Superior temporal gyrus (tissue), 1 donor: ENCODE results near the gene CFAP410.

ENCODE experiments used
- DNase-seq: peaks from one replicate; pipeline ENCODE4 v3.0.0-alpha.2; 2016; ENCODE audit errors: extremely low spot score

CFAP410 gene

DNA sequence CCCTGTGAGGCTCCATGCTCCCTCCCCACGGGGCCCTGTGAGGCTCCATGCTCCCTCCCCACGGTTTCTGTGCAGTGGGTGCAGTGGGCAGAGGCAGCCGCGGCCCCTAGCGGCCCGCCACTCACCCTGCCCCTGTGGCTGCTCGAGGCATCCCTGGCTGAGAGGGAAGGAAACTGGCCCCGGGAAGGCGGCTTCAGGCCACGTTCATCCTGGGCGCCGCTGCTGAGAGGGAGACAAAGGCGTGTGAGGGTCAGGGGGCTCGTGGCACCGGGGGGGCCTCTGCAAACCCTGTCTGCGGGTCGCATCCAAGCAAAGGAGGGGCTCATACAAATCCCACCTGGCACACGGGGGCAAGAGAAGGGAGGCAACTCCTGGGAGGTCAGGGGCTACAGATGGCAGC, 8.5 kb downstream of the CFAP410 start:
- no peak for DNase-seq

DNA sequence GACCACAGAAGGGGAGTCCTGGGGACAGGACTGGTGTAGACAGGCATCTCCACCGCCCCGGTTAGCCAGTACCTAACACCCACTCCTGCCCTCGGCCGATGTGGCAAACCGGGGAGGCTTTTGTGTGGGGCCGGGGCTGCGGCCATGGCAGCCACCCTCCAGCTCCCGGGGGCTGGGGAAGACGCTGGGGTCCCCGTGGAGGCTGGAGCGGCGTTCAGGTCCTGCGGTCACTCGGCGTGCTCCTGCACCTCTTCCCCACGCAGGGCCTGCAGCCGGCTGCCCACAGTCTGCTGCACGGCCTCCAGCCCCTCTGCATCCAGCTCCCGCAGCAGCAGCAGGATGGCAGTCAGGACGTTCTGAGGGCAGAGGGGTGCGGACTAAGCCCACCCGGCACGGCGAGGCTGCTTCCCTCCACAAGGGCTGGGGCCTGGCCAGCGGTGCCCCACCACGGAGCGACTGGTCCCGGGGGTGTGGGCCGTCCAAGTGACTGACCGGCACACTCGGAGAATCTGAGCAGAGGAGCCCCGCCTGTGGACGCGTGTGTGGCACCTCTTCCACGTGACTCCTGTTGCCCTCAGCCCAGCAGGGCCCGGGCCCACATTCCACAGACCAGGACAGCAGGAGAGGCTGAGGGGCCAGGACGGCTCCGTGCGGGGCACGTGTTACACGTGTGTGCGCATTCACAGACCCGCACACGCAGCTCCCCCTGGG, 9.1 kb downstream of the CFAP410 start:
- DNase-seq = no peak

DNA sequence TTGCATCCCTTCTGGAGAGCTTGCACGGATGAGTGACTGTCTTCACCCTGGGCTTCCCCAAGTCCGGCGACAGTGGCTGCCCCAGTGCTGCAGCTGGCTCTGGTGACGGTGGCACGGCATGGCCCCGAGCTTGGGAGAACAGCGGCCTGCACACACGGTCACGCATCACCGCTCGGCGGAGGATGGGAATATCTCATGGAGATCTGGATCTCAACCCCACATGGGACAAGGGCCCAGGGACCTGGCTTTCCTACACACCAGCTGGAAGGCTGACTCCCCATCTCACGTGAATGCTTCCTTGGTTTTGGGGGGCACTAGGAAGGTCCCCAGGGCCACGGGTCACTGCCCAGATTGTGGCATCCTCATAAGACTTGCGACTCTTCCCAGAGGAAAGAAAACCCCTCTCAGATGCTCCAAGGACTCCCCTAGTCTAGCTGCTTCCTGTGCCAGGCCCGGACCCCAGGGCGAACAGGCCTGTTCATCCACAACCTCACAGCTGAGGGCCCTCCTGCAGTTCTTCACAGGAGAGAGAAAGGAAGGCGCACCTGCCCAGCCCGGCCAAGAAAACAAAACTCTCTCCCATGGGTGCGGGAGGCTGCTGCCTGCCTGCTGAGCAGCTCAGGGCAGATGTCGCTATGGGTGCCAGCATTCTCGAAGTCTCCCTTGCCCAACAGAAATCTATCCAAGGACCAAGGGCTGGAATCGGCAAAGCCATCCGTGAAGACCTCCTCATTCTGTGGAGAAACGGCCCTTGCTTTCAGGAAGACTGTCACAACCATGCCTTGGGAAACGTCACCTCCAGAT, 9.9 kb downstream of the CFAP410 start:
- peak; percentile 24 for DNase-seq

- no peak for DNase-seq
Measured at GRCh38 chr21:44328242-44328895, 10.8 kb downstream of the CFAP410 start.

- no peak for DNase-seq
Measured at GRCh38 chr21:44327603-44327974, 11.6 kb downstream of the CFAP410 start.

DNA sequence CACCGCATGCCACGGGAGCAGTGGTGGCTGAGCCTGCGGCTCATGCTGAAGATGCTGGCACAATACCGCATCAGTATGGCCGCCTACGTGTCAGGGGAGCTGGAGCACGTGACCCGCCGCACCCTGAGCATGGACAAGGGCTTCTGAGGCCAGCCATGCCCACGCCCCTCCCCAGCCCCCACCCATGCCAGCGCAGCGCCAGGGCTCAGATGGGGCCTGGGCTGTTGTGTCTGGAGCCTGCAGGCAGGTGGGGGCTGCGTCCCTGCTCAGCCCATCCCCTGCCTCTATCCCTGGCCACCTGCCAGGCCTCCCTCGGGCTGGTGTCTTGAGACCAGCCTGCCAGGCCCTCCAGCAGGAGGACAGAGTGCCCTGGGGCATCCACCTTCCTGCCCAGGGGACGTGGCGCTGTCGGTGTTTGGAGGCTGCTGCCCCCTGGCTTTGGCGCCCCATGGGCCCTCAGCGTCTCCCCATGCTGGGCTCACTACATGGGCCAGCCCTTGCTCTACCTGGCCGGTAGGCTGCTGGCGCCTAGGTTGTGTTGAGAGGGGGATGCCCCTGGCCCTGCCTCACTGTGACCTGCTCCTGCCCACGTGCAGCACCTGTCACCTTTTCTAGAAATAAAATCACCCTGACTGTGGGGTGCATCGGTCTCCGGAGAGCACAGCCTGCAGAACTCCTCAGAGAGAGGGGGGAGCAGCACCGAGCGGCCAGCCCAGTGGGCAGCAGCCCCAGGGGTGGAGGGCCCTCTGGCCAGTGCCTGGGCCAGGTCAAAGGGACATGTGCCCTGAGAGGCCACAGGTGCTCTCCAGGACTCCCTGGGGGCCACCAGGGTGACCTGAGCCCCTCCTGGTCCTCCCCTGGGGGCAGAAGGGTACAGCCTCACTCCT, 12.2 kb downstream of the CFAP410 start:
- DNase-seq = no peak

DNA sequence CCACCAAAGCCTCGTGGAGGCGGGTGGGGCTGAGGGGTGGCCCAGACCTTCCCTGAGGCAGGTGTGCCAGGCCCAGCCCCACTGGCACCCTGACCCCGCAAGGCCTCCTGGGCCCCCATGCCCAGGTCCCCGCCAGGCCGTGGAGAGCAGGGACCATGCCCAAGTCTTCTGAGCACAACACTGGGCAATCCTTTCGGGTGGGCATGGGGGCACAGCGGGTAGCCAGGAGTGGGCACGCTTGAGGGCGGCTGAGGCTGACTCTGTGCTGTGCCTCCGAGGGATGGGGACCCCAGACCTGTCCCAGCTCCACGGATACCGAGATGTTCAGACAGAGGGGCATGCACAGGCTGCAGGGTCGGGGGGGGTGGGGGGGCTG, 12.9 kb downstream of the CFAP410 start:
- no peak for DNase-seq

GRCh38 chr21:44325386-44326271, 13.6 kb downstream of the CFAP410 start:
- DNase-seq = no peak

DNA sequence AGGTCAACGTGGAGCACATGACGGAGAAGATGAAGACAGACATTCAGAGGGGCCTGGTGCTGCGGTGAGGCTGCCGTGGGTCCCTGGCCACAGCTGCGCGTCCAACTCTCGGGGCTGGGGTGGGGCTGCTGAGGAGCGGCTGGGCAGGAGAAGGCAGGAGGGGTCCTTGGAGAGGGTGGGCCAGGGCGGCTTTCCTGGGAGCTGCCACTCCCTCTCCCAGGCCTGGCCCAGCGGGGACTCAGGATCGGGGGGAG, 14.4 kb downstream of the CFAP410 start:
- no peak for DNase-seq

DNA sequence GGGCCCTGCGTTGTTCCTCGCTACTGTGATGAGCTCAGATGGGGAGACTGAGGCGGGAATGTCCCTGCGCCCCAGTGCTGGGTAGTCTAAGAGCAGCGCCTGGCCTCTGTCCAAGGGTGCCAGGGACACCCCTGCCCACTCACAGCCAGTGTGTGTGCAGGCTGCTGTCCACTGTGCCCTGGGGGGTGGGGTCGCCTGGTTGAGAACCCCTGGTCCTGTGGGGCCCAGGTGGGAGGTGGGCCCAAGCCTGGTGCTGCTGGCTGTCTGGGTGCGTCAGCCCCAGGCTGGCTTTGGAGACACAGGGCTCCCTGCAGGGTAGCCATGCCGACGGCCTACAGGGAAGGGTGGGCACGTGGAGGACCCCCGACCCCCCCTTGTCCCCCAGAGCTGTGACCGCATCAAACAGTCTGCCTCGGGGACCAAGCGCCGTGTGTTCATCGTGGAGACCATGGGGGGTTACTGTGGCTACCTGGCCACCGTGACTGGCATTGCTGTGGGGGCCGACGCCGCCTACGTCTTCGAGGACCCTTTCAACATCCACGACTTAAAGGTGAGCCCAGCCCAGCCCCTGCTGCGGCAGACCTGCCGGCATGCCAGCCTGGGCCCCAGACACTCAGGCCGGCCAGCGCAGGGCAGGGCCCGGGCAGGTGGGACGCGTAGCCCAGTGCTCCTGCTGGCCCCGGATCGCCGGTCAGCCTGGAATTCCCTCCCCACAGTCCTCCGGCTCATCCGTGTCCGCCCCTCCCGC, 14.9 kb downstream of the CFAP410 start:
- DNase-seq = no peak

DNA sequence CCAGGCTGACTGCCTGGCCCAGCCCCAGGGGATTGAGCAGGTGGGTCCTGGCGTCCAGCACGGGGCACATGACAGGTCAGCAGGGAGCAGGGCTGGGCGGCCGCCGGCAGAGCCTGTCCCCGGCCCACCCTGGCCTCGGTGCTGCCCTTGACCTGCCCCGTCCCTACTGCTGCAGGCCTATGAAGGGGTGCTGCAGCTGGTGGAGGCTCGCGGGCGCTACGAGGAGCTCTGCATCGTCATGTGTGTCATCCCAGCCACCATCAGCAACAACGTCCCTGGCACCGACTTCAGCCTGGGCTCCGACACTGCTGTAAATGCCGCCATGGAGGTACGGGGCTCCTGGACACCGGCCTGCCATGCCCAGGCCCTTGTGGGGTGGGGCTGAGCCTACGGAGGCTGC, 15.6 kb downstream of the CFAP410 start:
- DNase-seq = no peak

DNA sequence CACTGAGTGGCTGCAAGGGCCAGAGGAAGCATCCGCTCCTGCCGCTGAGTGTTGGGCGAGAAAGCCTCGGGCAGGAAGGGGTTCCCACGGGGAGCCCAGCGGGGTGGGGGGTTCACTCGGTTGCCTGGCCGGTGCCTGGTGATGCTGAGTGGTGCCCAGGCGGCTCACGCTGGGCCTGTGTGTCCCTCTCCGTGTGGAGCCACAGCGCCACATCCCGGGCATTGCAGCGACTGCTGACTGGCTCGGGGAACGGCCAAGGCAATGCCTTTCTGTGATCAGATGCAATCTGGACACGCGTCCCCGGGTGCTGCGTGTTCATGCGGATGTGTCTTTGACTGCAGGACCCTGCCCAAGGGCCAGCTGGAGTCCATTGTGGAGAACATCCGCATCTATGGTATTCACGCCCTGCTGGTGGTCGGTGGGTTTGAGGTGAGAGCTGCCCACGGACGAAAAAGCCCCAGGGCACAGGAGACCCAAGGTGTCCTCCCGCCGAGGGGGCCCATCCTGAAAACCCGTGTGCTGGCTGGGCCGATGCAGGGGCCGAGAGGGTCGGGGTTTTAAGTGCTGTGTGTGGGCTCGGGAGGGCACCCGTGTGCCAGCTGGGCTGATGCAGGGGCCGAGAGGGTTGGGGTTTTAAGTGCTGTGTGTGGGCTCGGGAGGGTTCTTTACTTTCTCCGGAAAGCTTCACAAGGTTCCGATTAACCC, 16.4 kb downstream of the CFAP410 start:
- DNase-seq = no peak

GRCh38 chr21:44321846-44322450, 17.2 kb downstream of the CFAP410 start:
- DNase-seq = no peak

- DNase-seq = no peak
Measured at GRCh38 chr21:44320847-44321246, 18.3 kb downstream of the CFAP410 start.

DNA sequence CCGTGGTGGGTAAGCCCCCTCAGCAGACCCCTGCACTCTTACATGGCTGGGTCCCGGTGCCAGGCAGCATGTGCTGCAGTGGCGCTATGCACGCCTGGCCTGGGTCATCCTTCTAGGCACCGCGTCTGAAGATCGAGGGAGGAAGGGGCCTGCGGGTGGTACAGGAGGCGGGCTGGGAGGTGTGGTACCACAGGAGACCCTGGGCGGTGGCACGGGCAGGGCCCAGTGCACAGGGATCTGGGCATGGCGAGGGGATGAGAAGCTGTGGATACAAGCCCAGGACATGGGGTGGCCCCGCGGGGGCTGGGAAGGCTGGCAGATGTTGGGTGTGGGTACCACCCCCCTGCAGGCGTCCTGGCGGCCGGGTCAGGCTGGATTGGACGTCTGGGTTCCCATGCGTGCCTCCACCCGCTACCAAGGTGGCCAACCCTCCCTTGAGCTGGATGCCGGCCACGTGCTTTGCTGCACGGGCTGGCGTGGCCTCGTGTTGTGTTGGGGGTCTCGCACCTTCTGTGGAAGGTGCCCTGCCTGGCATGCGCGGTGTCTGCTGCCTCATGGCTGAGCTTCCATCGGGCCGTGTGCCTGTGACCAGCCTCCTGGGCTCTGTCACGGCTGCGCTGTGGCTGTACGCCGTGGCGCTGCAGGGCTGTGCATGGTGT, 19.7 kb downstream of the CFAP410 start:
- no peak for DNase-seq

DNA sequence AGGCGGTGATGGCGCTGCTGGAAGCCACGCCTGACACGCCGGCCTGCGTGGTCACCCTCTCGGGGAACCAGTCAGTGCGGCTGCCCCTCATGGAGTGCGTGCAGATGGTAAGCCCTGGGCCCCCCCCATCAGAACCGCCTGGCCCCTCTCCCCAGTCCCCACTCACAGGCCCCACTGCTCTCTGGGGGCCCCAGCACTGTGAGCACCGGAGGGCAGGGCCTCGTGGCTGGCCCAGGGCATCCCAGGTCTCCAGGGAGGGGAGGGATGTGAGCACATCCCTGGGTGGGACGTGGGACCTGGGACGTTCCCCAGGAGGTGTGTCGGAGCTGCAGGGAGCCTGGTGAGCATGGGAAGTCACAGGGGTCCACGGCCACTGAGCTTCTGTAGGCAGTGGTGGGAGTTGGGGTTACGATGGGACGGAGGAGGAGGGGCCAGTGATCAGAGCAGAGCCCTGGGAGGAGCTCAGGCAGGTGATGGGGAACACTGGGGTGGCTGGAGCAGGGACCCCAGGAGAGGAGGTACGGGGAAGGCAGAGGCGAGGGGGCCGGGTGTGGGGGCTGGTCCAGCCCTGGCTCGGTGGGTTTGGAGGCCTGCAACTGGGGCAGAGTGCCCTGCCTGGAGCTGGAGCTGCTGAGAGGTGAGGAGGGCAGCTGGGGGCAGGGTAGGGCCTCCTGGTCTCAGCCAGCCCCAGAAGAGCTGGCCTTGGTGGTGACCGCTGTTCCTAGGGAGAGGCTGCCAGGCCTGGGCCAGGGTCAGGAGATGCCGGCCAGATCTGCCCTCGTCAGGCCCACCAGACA, 20.5 kb downstream of the CFAP410 start:
- no peak for DNase-seq

DNA sequence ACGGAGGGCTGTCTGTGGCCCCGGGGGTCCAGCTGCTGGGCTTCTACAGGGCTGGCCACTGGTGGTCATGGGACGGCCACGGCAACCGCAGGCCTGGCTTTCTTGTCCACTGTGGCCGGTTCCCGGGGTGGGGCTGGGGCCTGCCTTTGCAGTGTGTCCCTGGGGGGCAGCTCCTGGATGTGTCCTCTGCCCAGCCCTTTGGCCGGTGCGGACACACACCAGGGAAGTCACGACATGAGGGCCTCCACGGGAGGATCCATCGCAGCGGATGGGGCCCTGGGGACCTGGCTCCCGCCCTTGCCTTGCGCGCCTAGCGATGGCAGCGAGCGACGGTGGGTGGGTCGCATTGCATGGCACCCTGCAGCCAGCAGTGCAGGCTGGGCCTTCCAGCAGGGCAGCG, 21.3 kb downstream of the CFAP410 start:
- DNase-seq = no peak

DNA sequence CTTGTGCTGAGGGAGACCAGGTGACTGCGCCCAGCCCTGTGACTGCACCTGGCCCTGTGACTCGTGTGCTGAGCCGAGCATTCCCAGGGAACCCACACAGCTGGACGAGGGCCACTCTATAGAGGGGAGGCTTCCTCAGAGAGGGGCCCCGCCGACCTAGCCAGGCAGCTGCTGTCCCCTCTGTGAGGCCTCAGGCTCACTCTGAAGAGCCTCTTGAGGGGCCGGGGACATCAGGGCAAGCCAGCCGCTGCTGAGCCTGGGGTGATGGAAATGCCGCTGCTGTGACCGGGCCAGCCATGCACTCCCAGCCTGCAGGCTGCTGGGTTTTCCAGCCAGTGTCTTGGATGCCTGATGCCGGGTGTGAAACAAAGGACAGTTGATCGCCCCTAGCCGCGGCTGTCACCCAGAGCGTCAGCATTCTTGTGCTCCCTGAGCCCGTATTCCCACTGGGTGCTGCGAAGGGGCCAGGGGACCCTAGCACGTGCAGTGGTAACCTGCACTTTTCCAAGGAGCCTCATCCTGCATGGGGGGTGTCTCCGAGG, 21.9 kb downstream of the CFAP410 start:
- peak; percentile 67 for DNase-seq
